ENCODE measurements around the gene NKAIN2. TPM values are rescaled to one million over a fixed set of nuclear protein-coding genes. Genes with fewer than 3 reads are reported as not detected.

NKAIN2 gene
- total RNA-seq, 1 donor = under 0.01 TPM

- H3K4me3 ChIP-seq (ENCODE audit: low read depth, low read length) = no peak overlapping the region
- TF ChIP-seq CTCF (IDR thresholded peaks at IDR 0.05; ENCODE audit: insufficient read depth, low read length) = no peak
- no peak for DNase-seq (ENCODE audit: low read depth)
Measured at GRCh38 chr6:123931928-123932327, 128.3 kb downstream of the NKAIN2 start.

- H3K4me3 ChIP-seq (ENCODE audit: low read depth, low read length) = no peak overlapping the region
- TF ChIP-seq CTCF (IDR thresholded peaks at IDR 0.05; ENCODE audit: insufficient read depth, low read length) = no peak
- no peak for DNase-seq (ENCODE audit: low read depth)
Measured at GRCh38 chr6:123940551-123940950, 136.9 kb downstream of the NKAIN2 start.

- no peak overlapping the region for H3K4me3 ChIP-seq (ENCODE audit: low read depth, low read length)
- no peak for DNase-seq (ENCODE audit: low read depth)
- TF ChIP-seq CTCF (IDR thresholded peaks at IDR 0.05; ENCODE audit: insufficient read depth, low read length) = no peak
Measured at GRCh38 chr6:123941855-123942254, 138.2 kb downstream of the NKAIN2 start.

GRCh38 chr6:123945386-123945785 is 141.7 kb downstream of the NKAIN2 start:
- no peak overlapping the region for H3K4me3 ChIP-seq (ENCODE audit: low read depth, low read length)
- TF ChIP-seq CTCF (IDR thresholded peaks at IDR 0.05; ENCODE audit: insufficient read depth, low read length) = no peak
- no peak for DNase-seq (ENCODE audit: low read depth)

- no peak for TF ChIP-seq CTCF (IDR thresholded peaks at IDR 0.05; ENCODE audit: insufficient read depth, low read length)
- no peak for DNase-seq (ENCODE audit: low read depth)
- H3K4me3 ChIP-seq (ENCODE audit: low read depth, low read length) = no peak overlapping the region
Measured at GRCh38 chr6:123953920-123954319, 150.3 kb downstream of the NKAIN2 start.

- DNase-seq (ENCODE audit: low read depth) = no peak
- H3K4me3 ChIP-seq (ENCODE audit: low read depth, low read length) = no peak overlapping the region
- no peak for TF ChIP-seq CTCF (IDR thresholded peaks at IDR 0.05; ENCODE audit: insufficient read depth, low read length)
Measured at GRCh38 chr6:123956492-123957139, 153.0 kb downstream of the NKAIN2 start.

GRCh38 chr6:123962508-123962907 is 158.8 kb downstream of the NKAIN2 start:
- no peak for TF ChIP-seq CTCF (IDR thresholded peaks at IDR 0.05; ENCODE audit: insufficient read depth, low read length)

More at GRCh38 chr6:123962508-123962907, 158.8 kb downstream of the NKAIN2 start:
- no peak for DNase-seq (ENCODE audit: low read depth)
- H3K4me3 ChIP-seq (ENCODE audit: low read depth, low read length) = no peak overlapping the region

Measured in fibroblast of the aortic adventitia (primary cell).